H1 (cell line): ENCODE results near the gene SCAF1. TPM values are rescaled to one million over a fixed set of nuclear protein-coding genes. Genes with fewer than 3 reads are reported as not detected.

ENCODE experiments used
- CTCF ChIA-PET: fragments of 300-600 bp; sonication (Branson Sonifier 250); formaldehyde crosslinking; loops from one replicate; lab custom pipeline; 2021; ENCODE audit not compliant: partially characterized antibody; lab: Charles Lee
- POLR2A ChIA-PET: fragments of 300-600 bp; sonication (Branson Sonifier 250); formaldehyde crosslinking; loops from one replicate; lab custom pipeline; 2021; ENCODE audit warnings: inconsistent platforms; ENCODE audit not compliant: partially characterized antibody; lab: Charles Lee
- DNase-seq, 2 experiments: peaks; one replicate each; pipeline versions ENCODE4 v3.0.0 to v3.0.0-alpha.2; 2010 to 2022; ENCODE audit warnings: low spot score in 2 of 2, low read depth in 1 of 2, mixed read lengths in 1 of 2
- FAIRE-seq: peaks from 2 replicates; lab custom pipeline; 2011; peaks lifted over from hg19 to GRCh38; lab: Jason Lieb, UNC
- H2AFZ ChIP-seq: 2 replicates; pipeline ENCODE4 v1.8.1; 2012; ENCODE audit warnings: low read length, inconsistent platforms
- H2AK5ac ChIP-seq: 2 replicates; pipeline ENCODE4 v1.6.1; 2013; ENCODE audit warnings: low read depth, low read length
- H2BK120ac ChIP-seq: replicated peaks from 2 replicates; pipeline ENCODE3; 2013; ENCODE audit warnings: low read depth, low read length, inconsistent platforms
- H2BK12ac ChIP-seq: 2 replicates; pipeline ENCODE4 v1.6.1; 2013; ENCODE audit warnings: low read depth, low read length
- H2BK15ac ChIP-seq: 2 replicates; pipeline ENCODE4 v1.6.1; 2013; ENCODE audit warnings: low read length
- H2BK20ac ChIP-seq: 2 replicates; pipeline ENCODE4 v1.6.1; 2013; ENCODE audit warnings: low read length
- H2BK5ac ChIP-seq: 2 replicates; pipeline ENCODE4 v1.6.1; 2013; ENCODE audit warnings: low read depth, low read length
- H3K14ac ChIP-seq: 2 replicates; pipeline ENCODE4 v1.6.1; 2013; ENCODE audit warnings: inconsistent platforms; ENCODE audit not compliant: insufficient read length
- H3K18ac ChIP-seq: 2 replicates; pipeline ENCODE4 v1.6.1; 2013; ENCODE audit warnings: low read length; ENCODE audit errors: extremely low read depth
- H3K23ac ChIP-seq: 2 replicates; pipeline ENCODE4 v1.6.1; 2013; ENCODE audit warnings: inconsistent platforms; ENCODE audit not compliant: insufficient read length
- H3K23me2 ChIP-seq: 2 replicates; pipeline ENCODE4 v1.6.1; 2013; ENCODE audit warnings: low read depth, low read length
- H3K27ac ChIP-seq: 2 replicates; pipeline ENCODE4 v1.6.1; 2011; ENCODE audit warnings: low read depth, low read length, inconsistent platforms
- H3K27me3 ChIP-seq, 4 experiments: replicated peaks in 1 of 4; 1 replicate in 1 of 4; 2 replicates in 3 of 4; pipeline versions ENCODE4 v1.6.1 to v1.8.1; 2011 to 2013; ENCODE audit warnings: low read length in 3 of 4, mild to moderate bottlenecking in 3 of 4, inconsistent platforms in 2 of 4, mixed read lengths in 2 of 4, moderate library complexity in 1 of 4; ENCODE audit not compliant: control insufficient read depth in 3 of 4, insufficient read depth in 3 of 4; ENCODE audit errors: extremely low read depth in 1 of 4
- H3K36me3 ChIP-seq, 4 experiments: 2 replicates each; pipeline versions ENCODE4 v1.6.1 to v1.8.1; 2011 to 2013; ENCODE audit warnings: mild to moderate bottlenecking in 4 of 4, low read length in 3 of 4, moderate library complexity in 2 of 4, control low read depth in 1 of 4, inconsistent platforms in 1 of 4; ENCODE audit not compliant: insufficient read depth in 4 of 4, control insufficient read depth in 2 of 4
- H3K4ac ChIP-seq: replicated peaks from 2 replicates; pipeline ENCODE3; 2013; ENCODE audit warnings: low read length, low read depth, mixed read lengths, inconsistent platforms; ENCODE audit not compliant: insufficient read length
- H3K4me1 ChIP-seq, 4 experiments: replicated peaks in 1 of 4; 1 replicate in 1 of 4; 2 replicates in 3 of 4; pipeline versions ENCODE4 v1.6.1 to v1.8.1; 2011 to 2013; ENCODE audit warnings: low read length in 3 of 4, inconsistent platforms in 2 of 4, mixed read lengths in 1 of 4; ENCODE audit not compliant: insufficient read depth in 4 of 4, control insufficient read depth in 3 of 4
- H3K4me2 ChIP-seq, 2 experiments: 2 replicates each; pipeline versions ENCODE4 v1.6.1 to v1.8.1; 2011 to 2013; ENCODE audit warnings: low read depth in 2 of 2, low read length in 2 of 2, control low read depth in 1 of 2, inconsistent platforms in 1 of 2, mild to moderate bottlenecking in 1 of 2; ENCODE audit not compliant: insufficient read depth in 1 of 2
- H3K4me3 ChIP-seq, 4 experiments: fragments of 200-600, 300-600 bp in 1 of 4; sonication (generic), shearing (Covaris generic), sonication (Bioruptor Twin) in 1 of 4; 2 replicates each; pipeline versions ENCODE4 v1.5.1 to v1.8.1; 2011 to 2016; ENCODE audit warnings: low read length in 4 of 4, low read depth in 3 of 4, control low read depth in 2 of 4, inconsistent platforms in 2 of 4, mild to moderate bottlenecking in 2 of 4, mixed read lengths in 1 of 4, moderate library complexity in 1 of 4; ENCODE audit not compliant: insufficient read depth in 2 of 4; ENCODE audit errors: extremely low read depth in 1 of 4
- H3K56ac ChIP-seq: replicated peaks from 2 replicates; pipeline ENCODE3; 2013; ENCODE audit warnings: low read depth, mild to moderate bottlenecking, mixed read lengths, low read length, inconsistent platforms; ENCODE audit not compliant: insufficient read length
- H3K79me1 ChIP-seq: 2 replicates; pipeline ENCODE4 v1.6.1; 2013; ENCODE audit warnings: low read depth, low read length, control low read depth
- H3K79me2 ChIP-seq, 2 experiments: 2 replicates each; pipeline versions ENCODE4 v1.6.1 to v1.8.1; 2012 to 2013; ENCODE audit warnings: low read length in 2 of 2, mild to moderate bottlenecking in 2 of 2, inconsistent platforms in 1 of 2; ENCODE audit not compliant: insufficient read depth in 2 of 2, control insufficient read depth in 1 of 2
- H3K9ac ChIP-seq, 4 experiments: replicated peaks in 1 of 4; 1 replicate in 1 of 4; 2 replicates in 3 of 4; pipeline versions ENCODE4 v1.6.1 to v1.8.1; 2011 to 2013; ENCODE audit warnings: low read depth in 3 of 4, low read length in 3 of 4, control low read depth in 2 of 4, mild to moderate bottlenecking in 2 of 4, moderate library complexity in 2 of 4, inconsistent platforms in 1 of 4; ENCODE audit errors: extremely low read depth in 1 of 4
- H3K9me3 ChIP-seq, 2 experiments: 2 replicates each; pipeline versions ENCODE4 v1.6.1 to v1.8.1; 2012 to 2013; ENCODE audit warnings: mild to moderate bottlenecking in 2 of 2, moderate library complexity in 2 of 2, control low read depth in 1 of 2, inconsistent platforms in 1 of 2, low read depth in 1 of 2, low read length in 1 of 2, mixed read lengths in 1 of 2; ENCODE audit not compliant: insufficient read depth in 2 of 2
- H4K20me1 ChIP-seq, 2 experiments: replicated peaks in 1 of 2; 2 replicates each; pipeline versions ENCODE3 to v1.8.1; 2011 to 2013; ENCODE audit warnings: inconsistent platforms in 2 of 2, low read length in 2 of 2, mild to moderate bottlenecking in 1 of 2; ENCODE audit not compliant: insufficient read depth in 2 of 2, control insufficient read depth in 1 of 2
- H4K5ac ChIP-seq: 2 replicates; pipeline ENCODE4 v1.6.1; 2013; ENCODE audit warnings: low read length, low read depth, mixed read lengths, inconsistent platforms; ENCODE audit not compliant: insufficient read length
- H4K8ac ChIP-seq: 2 replicates; pipeline ENCODE4 v1.8.0; 2013; ENCODE audit warnings: mild to moderate bottlenecking, moderate library complexity, low read length, inconsistent platforms; ENCODE audit not compliant: insufficient read depth; ENCODE audit errors: extremely low read depth
- H4K91ac ChIP-seq: replicated peaks from 2 replicates; pipeline ENCODE3; 2013; ENCODE audit warnings: low read length, mixed read lengths, inconsistent platforms; ENCODE audit not compliant: insufficient read length
- ASH2L ChIP-seq: fragments of 200-600, 300-600 bp; sonication (generic); IDR thresholded peaks from one replicate; pipeline ENCODE4 v1.7.1; 2017; ENCODE audit warnings: low read length
- CBX5 ChIP-seq: fragments of 300-800, 300-1000 bp; sonication (generic); IDR thresholded peaks from 2 replicates; pipeline ENCODE4 v1.7.1; 2016; ENCODE audit warnings: antibody characterized with exemption, low read length, low read depth
- CHD2 ChIP-seq: IDR thresholded peaks from 2 replicates; pipeline ENCODE4 v1.6.1; 2012; ENCODE audit warnings: low read length, improper control_type of control experiment
- EP300 ChIP-seq, 2 experiments: IDR thresholded peaks; 1 replicate in 1 of 2; 2 replicates in 1 of 2; pipeline ENCODE4 v1.6.1; 2011 to 2012; ENCODE audit warnings: low read depth in 2 of 2, low read length in 2 of 2, mild to moderate bottlenecking in 2 of 2, borderline replicate concordance in 1 of 2, inconsistent platforms in 1 of 2, moderate library complexity in 1 of 2
- MAFK ChIP-seq: IDR thresholded peaks from 2 replicates; pipeline ENCODE4 v1.6.1; 2012; ENCODE audit warnings: low read depth, mild to moderate bottlenecking, improper control_type of control experiment, low read length
- NANOG ChIP-seq: IDR thresholded peaks from 2 replicates; pipeline ENCODE4 v1.6.1; 2011; ENCODE audit warnings: low read length, low read depth, mild to moderate bottlenecking, inconsistent platforms; ENCODE audit not compliant: insufficient read depth, poor library complexity, severe bottlenecking
- NRF1 ChIP-seq: IDR thresholded peaks from 2 replicates; pipeline ENCODE4 v1.6.1; 2011; ENCODE audit warnings: mild to moderate bottlenecking, low read depth, low read length, improper control_type of control experiment
- SRF ChIP-seq: IDR thresholded peaks from 2 replicates; pipeline ENCODE4 v1.6.1; 2011; ENCODE audit warnings: mild to moderate bottlenecking, low read depth, low read length, moderate library complexity
- SUZ12 ChIP-seq: fragments of 200-600 bp; sonication (generic); IDR thresholded peaks from 2 replicates; pipeline ENCODE4 v1.6.1; 2012; ENCODE audit warnings: mild to moderate bottlenecking, inconsistent platforms, low read length, moderate library complexity, mixed read lengths
- TBP ChIP-seq: IDR thresholded peaks from 2 replicates; pipeline ENCODE4 v1.6.1; 2011; ENCODE audit warnings: low read depth, low read length, improper control_type of control experiment
- WGBS, 2 experiments: shearing (Covaris generic) in 1 of 2; methylation state at CpG; one replicate each; pipeline versions ENCODE4 v1.1.6 to v1.1.7; 2013 to 2015; ENCODE audit warnings: low lambda C conversion rate in 2 of 2, mixed read lengths in 2 of 2, inconsistent platforms in 1 of 2, low coverage in 1 of 2, missing lambda C conversion rate in 1 of 2; ENCODE audit not compliant: insufficient replicate concordance in 2 of 2, insufficient coverage in 1 of 2, insufficient read length in 1 of 2; ENCODE audit errors: extremely low coverage in 1 of 2, missing lambda C conversion rate in 1 of 2; 5-methylcytosine and 5-hydroxymethylcytosine counted together
- polyA plus RNA-seq, 7 experiments: library from polyadenylated mRNA; depleted of rRNA in 3 of 7; stranded (reverse) in 5 of 7; unstranded in 2 of 7; fragments of >200 nt in 5 of 7; fragments of 200-250 nt in 2 of 7; gene quantifications; 1 replicate in 5 of 7; 2 replicates in 1 of 7; 4 replicates in 1 of 7; pipeline versions ENCODE4 v1.2.1 to v1.2.3, GENCODE V29; 2011 to 2013; ENCODE audit warnings: missing spikeins in 2 of 7, mixed read lengths in 2 of 7
- total RNA-seq: library from RNA; stranded (reverse); fragmentation: NEBNext Ultra II Directional; extraction: Animal tissue kit (Norgen Biotek cat#: 25700); gene quantifications from 2 replicates; pipeline ENCODE4 v1.2.1, GENCODE V29; 2021

SCAF1 gene
- total and polyA plus RNA-seq, 2 of the 8 experiments (the other 6 are each of a cell fraction or from before 2014, with no cell fraction given), result 9.7 to 81.7 TPM

- H3K14ac ChIP-seq, result no peak overlapping the region
- H3K36me3 ChIP-seq, result peaks cover 23 to 38% (median 34%) of the 10 kb centered on the region in 4 experiments
- peaks cover 36 to 46% of the 10 kb centered on the region in 2 experiments for H4K20me1 ChIP-seq
- H3K23ac ChIP-seq, result no peak overlapping the region
- peak; percentile 95 to 100 for DNase-seq
- H2BK5ac ChIP-seq, result 0 out of 2 replicates have a peak overlapping the region, but pooled peaks have one; percentile 35
- H3K4me2 ChIP-seq, result peak overlapping the region; percentile 58 to 60
- no peak overlapping the region; the same call in 1 of the 2 replicates for H3K18ac ChIP-seq
- H3K9ac ChIP-seq, result no peak overlapping the region
- WGBS, 2 experiments, result 38% methylated on average over 39 of the region's 40 CpGs; no CpG with 5 or more reads in 1 of the 2 experiments
- no peak overlapping the region for H2BK20ac ChIP-seq
- no peak overlapping the region for H2AFZ ChIP-seq
- H4K91ac ChIP-seq, result no peak overlapping the region
- H4K8ac ChIP-seq, result no peak overlapping the region
- H3K23me2 ChIP-seq, result peaks cover 4% of the 10 kb centered on the region
- H3K27me3 ChIP-seq, result no peaks in the 10 kb centered on the region
- POLR2A ChIA-PET, result interaction anchor here (1.0 to 14.5 kb wide), 14 partner anchors 8 to 195 kb away, joined by 3 to 275 read pairs (median 4); partner anchors contain the start of genes ADM5, BCL2L12, CPT1C and IRF3
- H3K79me1 ChIP-seq, result peaks cover 9% of the 10 kb centered on the region
- H3K56ac ChIP-seq, result no peak overlapping the region
- peak overlapping the region; percentile 92; the same call in 1 of the 2 replicates for H2BK15ac ChIP-seq
- H3K4me3 ChIP-seq, result peak overlapping the region in 1 of 4 experiments; percentile 45; a peak in 4 of 8 replicates
- peaks cover 17 to 55% of the 10 kb centered on the region in 2 experiments for H3K79me2 ChIP-seq
- peaks cover 2 to 17% (median 12%) of the 10 kb centered on the region in 4 experiments for H3K4me1 ChIP-seq
- H2AK5ac ChIP-seq, result no peak overlapping the region
- CTCF ChIA-PET, result interaction anchor here (0.6 to 3.2 kb wide), 18 partner anchors 9 to 174 kb away, joined by 3 to 23 read pairs (median 4); partner anchors contain the start of genes ADM5 and CPT1C
- no peaks in the 10 kb centered on the region for H3K9me3 ChIP-seq
- H3K4ac ChIP-seq, result no peak overlapping the region
- FAIRE-seq, result no peak
- no peak overlapping the region for H2BK12ac ChIP-seq
- no peak overlapping the region for H2BK120ac ChIP-seq
- peak overlapping the region; percentile 48; the same call in 1 of the 2 replicates for H3K27ac ChIP-seq
- H4K5ac ChIP-seq, result peak overlapping the region; percentile 18
- TF ChIP-seq CBX5 (no peak), EP300 (IDR thresholded peaks at IDR 0.05; ENCODE audit: borderline replicate concordance in 1 of 2, low read depth in 2 of 2, low read length in 2 of 2) (0 out of 3 replicates have a peak, but pooled peaks of 1 of the 2 experiments have one; percentile 35), SRF (no peak), MAFK (no peak), NRF1 (peak; percentile 82), NANOG (no peak), TBP (no peak), ASH2L (no peak), SUZ12 (no peak), CHD2 (no peak)
These were observed 38.7 kb downstream of the SCAF1 start for GRCh38 chr19:49680421-49681351.
